ENCODE results near the gene HAT1. TPM values are rescaled to one million over a fixed set of nuclear protein-coding genes. Genes with fewer than 3 reads are reported as not detected.

The HAT1 gene
- total and polyA plus RNA-seq, 10 of the 15 experiments (the other 5 are each of a cell fraction or from before 2014, with no cell fraction given): 60.0 to 225 (median 130) TPM

- TF ChIP-seq SP1 (IDR thresholded peaks at IDR 0.05; ENCODE audit: low read depth, low read length): no peak
- no peak for TF ChIP-seq E4F1 (IDR thresholded peaks at IDR 0.05; ENCODE audit: borderline replicate concordance, partially characterized antibody)
- no peak for TF ChIP-seq BACH1 (IDR thresholded peaks at IDR 0.05; ENCODE audit: borderline replicate concordance)
- no peak for TF ChIP-seq POLR2AphosphoS5 (IDR thresholded peaks at IDR 0.05; ENCODE audit: low read length)
- TF ChIP-seq RELA (IDR thresholded peaks at IDR 0.05; ENCODE audit: borderline replicate concordance, partially characterized antibody): no peak
- TF ChIP-seq NBN (IDR thresholded peaks at IDR 0.05): no peak
- TF ChIP-seq YY1 (IDR thresholded peaks at IDR 0.05; ENCODE audit: low read depth, low read length): no peak
- no peak for TF ChIP-seq NRF1 (conservative IDR thresholded peaks at IDR 0.05; ENCODE audit: low read depth, low read length)
- FAIRE-seq: peak; percentile 68
- WGBS (ENCODE audit: insufficient coverage, insufficient replicate concordance, low lambda C conversion rate, missing lambda C conversion rate): 79% methylated on average over 2 of the region's 2 CpGs
These were observed 42.0 kb downstream of the HAT1 start for GRCh38 chr2:171964308-171964707.

More at GRCh38 chr2:171964308-171964707, 42.0 kb downstream of the HAT1 start:
- Histone ChIP-seq H3K36me3 (ENCODE audit: control insufficient read depth in 2 of 2, insufficient read depth in 2 of 2, low read length in 1 of 2) (peaks cover 1 to 3% of the 10 kb centered on the region in 2 experiments; a peak in 2 of 4 replicates), H3K4me3 (no peak overlapping the region), H3K79me2 (ENCODE audit: control insufficient read depth, insufficient read depth, low read length) (no peaks in the 10 kb centered on the region), H3K4me2 (ENCODE audit: control insufficient read depth, insufficient read depth) (no peak overlapping the region), H3K4me1 (ENCODE audit: control insufficient read depth, insufficient read depth, low read length) (no peaks in the 10 kb centered on the region), H4K20me1 (ENCODE audit: control insufficient read depth, insufficient read depth) (no peaks in the 10 kb centered on the region), H3K27ac (ENCODE audit: control insufficient read depth, insufficient read depth) (no peak overlapping the region), H2AFZ (ENCODE audit: control insufficient read depth, low read depth, low read length) (no peak overlapping the region), H3K9ac (ENCODE audit: control insufficient read depth, insufficient read depth, low read length) (no peak overlapping the region), H3K9me3 (replicated peaks; ENCODE audit: control insufficient read depth, insufficient read depth, low read length) (no peaks in the 10 kb centered on the region), H3K27me3 (replicated peaks in 1 of 2; ENCODE audit: control insufficient read depth in 2 of 2, insufficient read depth in 2 of 2, low read length in 1 of 2) (no peaks in the 10 kb centered on the region)
- RAD21 ChIA-PET (ENCODE audit: unreplicated experiment): no interaction called here
- no peak for ATAC-seq
- POLR2A ChIA-PET: no interaction called here
- SMC1A ChIA-PET (ENCODE audit: uncharacterized antibody, unreplicated experiment): interaction anchor here (0.8 to 1.1 kb wide), 2 partner anchors 9 to 100 kb away, joined by 3 read pairs; no protein-coding TSS in a partner anchor
- no peak for DNase-seq (ENCODE audit: low read depth, low spot score)
- in situ Hi-C loops (cut with MboI): no loop called here
- CTCF ChIA-PET: interaction anchor here (0.6 kb wide), 1 partner anchor 14 kb away, joined by 3 read pairs; no protein-coding TSS in a partner anchor
- no TSS peak for BruUV-seq (replicated peaks)
- intact Hi-C loops (cut with micrococcal nuclease; ENCODE audit: unreplicated experiment): no loop called here
